ENCODE results near the gene SET. TPM values are rescaled to one million over a fixed set of nuclear protein-coding genes. Genes with fewer than 3 reads are reported as not detected.
"Not testable (repeated sequence)": the region's sequence is repeated elsewhere in the genome, so short reads cannot be mapped to it uniquely, and the experiment has no call there.

Gene SET
- 1,043 TPM for polyA plus RNA-seq (2013, experiment 1 of 4)
- polyA plus RNA-seq (2013, experiment 2 of 4), result 1,040 TPM
- polyA plus RNA-seq (2013, experiment 3 of 4), result 878 TPM
- polyA plus RNA-seq (2013, experiment 4 of 4), result 915 TPM

- H3K4me1 ChIP-seq (ENCODE audit: control insufficient read depth, insufficient read depth, low read length), result peaks cover 28% of the 10 kb centered on the region
- WGBS, 2 experiments, result 3 to 4% methylated on average over 93 of the region's 93 CpGs
- H3K9me3 ChIP-seq (ENCODE audit: control insufficient read depth, low read length), result no peaks in the 10 kb centered on the region
These were observed at the start of gene SET for GRCh38 chr9:128688501-128689292. SET (plus strand) TSS chr9:128689222; CDS start chr9:128689583, 361 bp downstream.

GRCh38 chr9:128640603-128641002 is 48.4 kb upstream of the SET start:
- Histone ChIP-seq H3K9me3 (ENCODE audit: control insufficient read depth, low read length) (no peaks in the 10 kb centered on the region), H3K4me3 (ENCODE audit: insufficient read depth, low read depth, low read length) (no peak overlapping the region), H3K36me3 (ENCODE audit: control insufficient read depth, insufficient read depth, low read length) (peaks cover 22% of the 10 kb centered on the region), H3K27me3 (ENCODE audit: control insufficient read depth, insufficient read depth, low read length, poor library complexity, severe bottlenecking) (no peaks in the 10 kb centered on the region), H3K27ac (ENCODE audit: insufficient read depth, low read depth, low read length, poor library complexity, severe bottlenecking) (no peak overlapping the region), H3K4me1 (ENCODE audit: control insufficient read depth, insufficient read depth, low read length) (peaks cover 6% of the 10 kb centered on the region)
- 97 to 98% methylated on average over 18 of the region's 18 CpGs for WGBS, 2 experiments

More at GRCh38 chr9:128688501-128689292, at the start of gene SET:
- Histone ChIP-seq H3K36me3 (ENCODE audit: control insufficient read depth, insufficient read depth, low read length) (peaks cover 19% of the 10 kb centered on the region), H3K27me3 (ENCODE audit: control insufficient read depth, insufficient read depth, low read length, poor library complexity, severe bottlenecking) (no peaks in the 10 kb centered on the region), H3K4me3 (ENCODE audit: insufficient read depth, low read depth, low read length) (peak within 1 kb of the TSS; percentile 94), H3K27ac (ENCODE audit: insufficient read depth, low read depth, low read length, poor library complexity, severe bottlenecking) (peak within 1 kb of the TSS; percentile 91)

- no peaks in the 10 kb centered on the region for H3K9me3 ChIP-seq (ENCODE audit: control insufficient read depth, low read length)
These were observed 46.3 kb upstream of the SET start for GRCh38 chr9:128642675-128643245.

GRCh38 chr9:128643519-128644300 is 45.3 kb upstream of the SET start:
- H3K9me3 ChIP-seq (ENCODE audit: control insufficient read depth, low read length), result no peaks in the 10 kb centered on the region
- H3K4me1 ChIP-seq (ENCODE audit: control insufficient read depth, insufficient read depth, low read length), result no peaks in the 10 kb centered on the region
- no peaks in the 10 kb centered on the region for H3K27me3 ChIP-seq (ENCODE audit: control insufficient read depth, insufficient read depth, low read length, poor library complexity, severe bottlenecking)
- no peak overlapping the region for H3K27ac ChIP-seq (ENCODE audit: insufficient read depth, low read depth, low read length, poor library complexity, severe bottlenecking)
- 82 to 85% methylated on average over 12 of the region's 12 CpGs for WGBS, 2 experiments
- no peak overlapping the region for H3K4me3 ChIP-seq (ENCODE audit: insufficient read depth, low read depth, low read length)
- peaks cover 10% of the 10 kb centered on the region for H3K36me3 ChIP-seq (ENCODE audit: control insufficient read depth, insufficient read depth, low read length)

More at GRCh38 chr9:128642675-128643245, 46.3 kb upstream of the SET start:
- Histone ChIP-seq H3K36me3 (ENCODE audit: control insufficient read depth, insufficient read depth, low read length) (peaks cover 12% of the 10 kb centered on the region), H3K27ac (ENCODE audit: insufficient read depth, low read depth, low read length, poor library complexity, severe bottlenecking) (no peak overlapping the region), H3K4me1 (ENCODE audit: control insufficient read depth, insufficient read depth, low read length) (no peaks in the 10 kb centered on the region), H3K27me3 (ENCODE audit: control insufficient read depth, insufficient read depth, low read length, poor library complexity, severe bottlenecking) (no peaks in the 10 kb centered on the region), H3K4me3 (ENCODE audit: insufficient read depth, low read depth, low read length) (no peak overlapping the region)
- 94 to 95% methylated on average over 12 of the region's 12 CpGs for WGBS, 2 experiments

GRCh38 chr9:128648206-128648605 is 40.8 kb upstream of the SET start:
- not testable (repeated sequence) for H3K4me3 ChIP-seq (ENCODE audit: insufficient read depth, low read depth, low read length); H3K36me3 ChIP-seq (ENCODE audit: control insufficient read depth, insufficient read depth, low read length); H3K4me1 ChIP-seq (ENCODE audit: control insufficient read depth, insufficient read depth, low read length); H3K9me3 ChIP-seq (ENCODE audit: control insufficient read depth, low read length); H3K27me3 ChIP-seq (ENCODE audit: control insufficient read depth, insufficient read depth, low read length, poor library complexity, severe bottlenecking); H3K27ac ChIP-seq (ENCODE audit: insufficient read depth, low read depth, low read length, poor library complexity, severe bottlenecking)
- 89 to 92% methylated on average over 9 of the region's 9 CpGs for WGBS, 2 experiments

- Histone ChIP-seq H3K36me3 (ENCODE audit: control insufficient read depth, insufficient read depth, low read length) (no peaks in the 10 kb centered on the region), H3K27me3 (ENCODE audit: control insufficient read depth, insufficient read depth, low read length, poor library complexity, severe bottlenecking) (no peaks in the 10 kb centered on the region), H3K4me1 (ENCODE audit: control insufficient read depth, insufficient read depth, low read length) (peaks cover 4% of the 10 kb centered on the region), H3K9me3 (ENCODE audit: control insufficient read depth, low read length) (no peaks in the 10 kb centered on the region), H3K4me3 (ENCODE audit: insufficient read depth, low read depth, low read length) (no peak overlapping the region), H3K27ac (ENCODE audit: insufficient read depth, low read depth, low read length, poor library complexity, severe bottlenecking) (no peak overlapping the region)
- 89 to 90% methylated on average over 5 of the region's 5 CpGs for WGBS, 2 experiments
These were observed 37.2 kb upstream of the SET start for GRCh38 chr9:128651798-128652197.

- Histone ChIP-seq H3K9me3 (ENCODE audit: control insufficient read depth, low read length) (no peaks in the 10 kb centered on the region), H3K4me1 (ENCODE audit: control insufficient read depth, insufficient read depth, low read length) (peaks cover 4% of the 10 kb centered on the region), H3K4me3 (ENCODE audit: insufficient read depth, low read depth, low read length) (no peak overlapping the region), H3K27ac (ENCODE audit: insufficient read depth, low read depth, low read length, poor library complexity, severe bottlenecking) (no peak overlapping the region), H3K36me3 (ENCODE audit: control insufficient read depth, insufficient read depth, low read length) (no peaks in the 10 kb centered on the region), H3K27me3 (ENCODE audit: control insufficient read depth, insufficient read depth, low read length, poor library complexity, severe bottlenecking) (no peaks in the 10 kb centered on the region)
- 95% methylated on average over 8 of the region's 8 CpGs for WGBS, 2 experiments
These were observed 35.1 kb upstream of the SET start for GRCh38 chr9:128653908-128654307.

GRCh38 chr9:128654481-128654880 is 34.5 kb upstream of the SET start:
- Histone ChIP-seq H3K27ac (ENCODE audit: insufficient read depth, low read depth, low read length, poor library complexity, severe bottlenecking) (no peak overlapping the region), H3K27me3 (ENCODE audit: control insufficient read depth, insufficient read depth, low read length, poor library complexity, severe bottlenecking) (no peaks in the 10 kb centered on the region), H3K4me3 (ENCODE audit: insufficient read depth, low read depth, low read length) (no peak overlapping the region), H3K9me3 (ENCODE audit: control insufficient read depth, low read length) (no peaks in the 10 kb centered on the region), H3K36me3 (ENCODE audit: control insufficient read depth, insufficient read depth, low read length) (no peaks in the 10 kb centered on the region), H3K4me1 (ENCODE audit: control insufficient read depth, insufficient read depth, low read length) (peaks cover 4% of the 10 kb centered on the region)
- WGBS, 2 experiments, result 90 to 100% methylated on average over 1 of the region's 1 CpG

GRCh38 chr9:128656416-128657343 is 32.3 kb upstream of the SET start, which contains the start of gene DYNC2I2:
DYNC2I2 (minus strand) TSS chr9:128656847; CDS start chr9:128656726, 121 bp downstream.
- WGBS, 2 experiments, result 1% methylated on average over 85 to 86 of the region's 86 CpGs
- Histone ChIP-seq H3K4me1 (ENCODE audit: control insufficient read depth, insufficient read depth, low read length) (peaks cover 4% of the 10 kb centered on the region), H3K9me3 (ENCODE audit: control insufficient read depth, low read length) (no peaks in the 10 kb centered on the region), H3K4me3 (ENCODE audit: insufficient read depth, low read depth, low read length) (peak within 1 kb of the TSS; percentile 76), H3K27me3 (ENCODE audit: control insufficient read depth, insufficient read depth, low read length, poor library complexity, severe bottlenecking) (no peaks in the 10 kb centered on the region), H3K27ac (ENCODE audit: insufficient read depth, low read depth, low read length, poor library complexity, severe bottlenecking) (peak within 1 kb of the TSS; percentile 100), H3K36me3 (ENCODE audit: control insufficient read depth, insufficient read depth, low read length) (no peaks in the 10 kb centered on the region)
